Neutrophil (primary cell): Measurements from ENCODE around the gene XXYLT1.

Experiments used
- H3K27ac ChIP-seq: fragments of 200-600 bp; sonication (generic); 2 replicates; pipeline ENCODE4 v1.5.1; 2016; ENCODE audit warnings: mild to moderate bottlenecking, moderate library complexity
- H3K27me3 ChIP-seq: fragments of 200-600 bp; sonication (generic); 2 replicates; pipeline ENCODE4 v1.6.0; 2016; ENCODE audit warnings: mild to moderate bottlenecking
- H3K36me3 ChIP-seq: fragments of 200-600 bp; sonication (generic); 2 replicates; pipeline ENCODE4 v1.5.1; 2017
- H3K4me1 ChIP-seq, 2 experiments: fragments of 200-600 bp in 1 of 2; sonication (generic) in 1 of 2; 1 replicate in 1 of 2; 2 replicates in 1 of 2; pipeline versions ENCODE4 v1.5.1 to v1.6.1; 2013 to 2016; ENCODE audit warnings: low read depth in 1 of 2, low read length in 1 of 2, mild to moderate bottlenecking in 1 of 2, moderate library complexity in 1 of 2; ENCODE audit not compliant: control insufficient read depth in 1 of 2, insufficient read depth in 1 of 2
- H3K4me3 ChIP-seq, 2 experiments: fragments of 200-600 bp in 1 of 2; sonication (generic) in 1 of 2; 1 replicate in 1 of 2; 2 replicates in 1 of 2; pipeline ENCODE4 v1.5.1; 2013 to 2016; ENCODE audit warnings: low read depth in 1 of 2, low read length in 1 of 2, mild to moderate bottlenecking in 1 of 2, moderate library complexity in 1 of 2
- H3K9me3 ChIP-seq: fragments of 200-600 bp; sonication (generic); 2 replicates; pipeline ENCODE4 v1.5.1; 2016
- CTCF ChIP-seq: fragments of 200-600 bp; sonication (generic); IDR thresholded peaks from 2 replicates; pipeline ENCODE4 v1.5.1; 2016; ENCODE audit warnings: antibody characterized with exemption

The XXYLT1 gene

DNA sequence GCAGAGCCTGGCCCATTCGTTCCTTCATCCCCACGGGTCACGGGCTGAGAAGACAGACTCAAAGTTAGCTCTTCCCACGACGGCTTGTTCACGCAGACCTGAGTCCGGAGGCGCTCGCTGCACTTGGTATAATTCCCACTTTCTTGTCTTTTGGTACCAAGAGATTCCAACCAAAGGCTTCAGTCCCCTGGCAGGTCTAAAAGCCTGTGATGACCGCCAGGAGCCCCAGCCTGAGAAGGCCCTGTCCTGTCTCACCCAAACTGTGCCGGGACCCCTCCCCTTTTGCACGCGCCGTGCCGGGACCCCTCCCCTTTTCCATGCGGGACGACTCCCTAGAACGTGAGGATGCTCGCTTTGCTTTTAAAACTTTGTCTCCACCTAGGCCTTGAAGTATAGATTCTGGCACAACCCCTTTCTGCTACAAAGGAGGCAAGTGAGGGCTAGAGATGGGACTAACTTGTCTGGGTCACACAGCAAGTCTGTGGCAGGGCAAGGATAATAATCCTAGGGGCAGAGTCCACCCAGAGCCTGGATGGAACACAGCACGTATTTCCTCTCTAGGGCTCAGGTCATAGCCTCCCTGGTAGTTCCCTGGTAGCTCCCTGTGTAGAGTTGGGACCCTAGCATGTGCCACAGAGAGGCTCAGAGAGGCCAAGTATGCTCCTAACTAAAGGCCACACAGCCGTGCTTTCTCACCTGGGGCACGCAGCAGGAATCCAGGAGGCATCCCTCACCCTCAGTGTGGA is 211.3 kb downstream of the XXYLT1 start:
- no peaks in the 10 kb centered on the region for H3K36me3 ChIP-seq
- peaks cover 0 to 5% of the 10 kb centered on the region in 2 experiments for H3K4me1 ChIP-seq
- H3K27ac ChIP-seq: no peak overlapping the region
- TF ChIP-seq CTCF: no peak
- H3K27me3 ChIP-seq: no peaks in the 10 kb centered on the region
- H3K4me3 ChIP-seq: no peak overlapping the region
- no peaks in the 10 kb centered on the region for H3K9me3 ChIP-seq

DNA sequence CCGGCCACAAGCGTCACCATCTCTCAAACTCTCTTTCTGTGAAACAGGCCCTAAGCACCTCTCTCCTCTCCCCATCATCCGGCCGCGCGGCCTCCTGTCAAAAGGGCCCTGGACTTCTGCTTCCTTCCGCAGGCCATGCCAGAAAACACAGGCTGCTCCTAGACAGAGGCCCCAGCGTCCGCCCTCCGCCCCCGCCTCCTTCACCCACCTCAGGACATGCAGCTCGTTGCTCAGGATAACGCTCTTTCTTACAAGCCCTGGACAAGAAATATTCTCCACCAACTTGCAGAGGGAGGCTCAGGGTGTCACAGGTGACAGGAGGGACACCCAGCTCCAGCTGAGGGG is 212.0 kb downstream of the XXYLT1 start:
- Histone ChIP-seq H3K36me3 (no peaks in the 10 kb centered on the region), H3K27ac (no peak overlapping the region)

GRCh38 chr3:195058336-195059005 is 212.5 kb downstream of the XXYLT1 start:
- Histone ChIP-seq H3K36me3 (no peaks in the 10 kb centered on the region), H3K4me3 (no peak overlapping the region), H3K4me1 (peaks cover 0 to 5% of the 10 kb centered on the region in 2 experiments), H3K27me3 (no peaks in the 10 kb centered on the region), H3K27ac (no peak overlapping the region), H3K9me3 (no peaks in the 10 kb centered on the region)
- no peak for TF ChIP-seq CTCF

More for the DNA sequence above, 212.0 kb downstream of the XXYLT1 start:
- TF ChIP-seq CTCF: no peak
- Histone ChIP-seq H3K4me3 (no peak overlapping the region), H3K27me3 (no peaks in the 10 kb centered on the region), H3K4me1 (peaks cover 0 to 5% of the 10 kb centered on the region in 2 experiments), H3K9me3 (no peaks in the 10 kb centered on the region)

- Histone ChIP-seq H3K27ac (no peak overlapping the region), H3K4me3 (no peak overlapping the region), H3K36me3 (no peaks in the 10 kb centered on the region), H3K9me3 (no peaks in the 10 kb centered on the region), H3K27me3 (no peaks in the 10 kb centered on the region), H3K4me1 (peaks cover 0 to 5% of the 10 kb centered on the region in 2 experiments)
- TF ChIP-seq CTCF: no peak
These were observed 213.2 kb downstream of the XXYLT1 start for GRCh38 chr3:195057716-195058115.

GRCh38 chr3:195056506-195056905 is 214.5 kb downstream of the XXYLT1 start:
- no peak for TF ChIP-seq CTCF
- Histone ChIP-seq H3K4me1 (peaks cover 0 to 5% of the 10 kb centered on the region in 2 experiments), H3K4me3 (no peak overlapping the region), H3K36me3 (no peaks in the 10 kb centered on the region), H3K27ac (no peak overlapping the region), H3K9me3 (no peaks in the 10 kb centered on the region), H3K27me3 (no peaks in the 10 kb centered on the region)
